ACHN (cell line): ENCODE data around the gene WDFY3.

ENCODE experiments used
- DNase-seq: peaks from one replicate; pipeline ENCODE4 v3.0.0-alpha.2; 2015
- in situ Hi-C: cut with HindIII; loops from 2 replicates; pipeline ENCODE4 v1.10.0; 2017; ENCODE audit warnings: low sequenced_read_pairs, low pct_ligation_motif_present, low pct_unique_long_range_greater_than_20kb

The WDFY3 gene

GRCh38 chr4:84966382-84967242 lies at the start of gene WDFY3:
WDFY3 (minus strand) TSS chr4:84966690; CDS start chr4:84860591, 106,099 bp downstream.
- DNase-seq, result peak; percentile 89
- in situ Hi-C loops, result no loop called here

DNA sequence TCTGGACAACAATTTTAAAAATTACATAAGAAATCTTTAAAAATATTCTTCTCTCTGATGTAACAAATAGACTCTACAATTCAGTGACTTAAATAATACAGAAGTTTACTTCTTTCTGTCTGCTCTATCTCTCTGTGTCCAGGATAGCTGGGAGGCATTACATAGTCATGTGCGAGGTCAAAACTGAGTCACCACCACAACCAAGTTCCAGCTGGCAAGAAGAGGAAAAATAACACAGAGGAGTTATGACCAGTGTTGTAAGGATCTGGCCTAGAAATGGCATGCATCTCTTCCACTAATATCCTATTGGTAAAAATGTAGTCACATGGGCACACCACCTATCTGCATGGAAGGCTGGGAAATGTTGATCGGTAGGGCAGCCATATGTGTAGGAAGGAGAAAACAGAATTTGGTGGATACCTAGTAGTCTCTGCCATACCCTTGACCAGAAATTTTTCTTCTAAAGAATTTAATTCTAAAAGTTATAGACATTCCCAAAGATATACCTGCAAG lies 39.4 kb upstream of the WDFY3 start:
- in situ Hi-C loops, result no loop called here
- DNase-seq, result peak; percentile 58

DNA sequence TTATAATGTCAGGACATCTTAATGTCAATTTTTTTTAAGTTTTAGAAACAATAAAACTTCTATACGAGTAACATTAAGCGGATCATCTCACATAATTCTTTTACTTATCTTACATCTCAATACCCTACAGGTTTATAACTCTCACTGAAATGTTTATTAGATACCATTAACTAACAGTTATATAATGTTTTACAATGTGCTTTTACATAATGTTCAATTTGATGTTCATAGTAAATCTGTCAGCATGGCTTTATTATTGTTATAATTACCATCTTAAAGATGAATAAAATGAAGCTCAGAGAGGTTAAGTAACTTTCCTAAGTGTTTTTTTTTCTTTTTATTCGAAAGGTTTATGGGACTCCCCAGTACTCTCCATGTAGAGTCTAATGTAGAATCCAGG lies 33.9 kb upstream of the WDFY3 start:
- DNase-seq, result no peak
- in situ Hi-C loops, result no loop called here

DNA sequence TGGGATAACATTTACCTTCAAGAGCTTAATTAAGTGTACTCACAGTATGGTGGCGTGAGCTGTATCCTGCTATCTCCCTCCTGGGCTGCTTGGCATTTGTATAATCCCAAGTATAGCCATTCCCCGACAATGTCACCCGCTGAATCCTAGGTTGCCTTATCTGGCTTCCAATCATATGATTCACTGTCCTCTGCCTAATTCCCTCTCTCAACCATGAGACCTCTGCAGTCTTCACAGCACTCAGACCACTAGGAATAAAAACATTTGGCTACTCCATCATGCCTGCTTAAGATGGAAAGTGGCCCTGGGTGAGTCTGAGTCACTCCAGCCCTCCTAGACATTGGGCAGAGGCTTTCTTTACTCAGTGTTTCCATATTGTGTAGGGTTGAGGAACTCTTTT lies 28.9 kb upstream of the WDFY3 start:
- no peak for DNase-seq
- in situ Hi-C loops, result no loop called here

DNA sequence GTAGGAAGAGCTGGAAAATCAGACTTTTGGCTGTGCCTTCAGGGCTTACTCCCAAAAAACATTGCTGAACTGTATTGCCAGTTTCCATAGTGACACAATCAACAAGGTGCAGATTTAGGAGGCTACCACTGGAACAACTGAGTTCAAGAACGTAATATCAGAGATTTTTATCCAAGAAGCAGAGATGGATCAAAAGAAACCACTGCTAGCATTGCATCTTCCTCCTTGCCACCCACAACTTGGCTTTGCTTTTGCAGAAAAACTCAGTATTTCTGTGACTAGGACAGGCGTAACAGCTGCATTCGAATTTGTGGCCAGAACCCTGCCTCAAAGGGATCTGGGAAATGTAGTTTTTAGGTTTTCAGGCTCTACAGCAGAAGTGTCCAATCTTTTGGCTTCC lies 27.8 kb upstream of the WDFY3 start:
- no peak for DNase-seq
- in situ Hi-C loops, result no loop called here

DNA sequence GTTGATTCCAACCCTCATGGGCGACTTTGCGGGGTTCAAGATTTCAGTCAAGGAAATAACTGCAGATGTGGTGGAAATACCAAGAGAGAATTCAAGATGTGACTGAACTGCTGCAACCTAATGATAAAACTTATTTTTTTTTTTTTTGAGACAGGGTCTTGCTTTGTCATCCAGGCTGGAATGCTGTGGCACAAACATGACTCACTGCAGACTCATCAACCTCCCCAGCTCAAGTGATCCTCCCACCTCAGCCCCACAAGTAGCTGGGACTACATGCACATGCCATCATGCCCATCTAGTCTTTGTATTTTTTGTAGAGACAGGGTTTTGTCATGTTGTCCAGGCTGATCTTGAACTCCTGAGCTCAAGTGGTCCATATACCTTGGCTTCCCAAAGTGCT lies 19.5 kb upstream of the WDFY3 start:
- in situ Hi-C loops, result no loop called here
- DNase-seq, result peak; percentile 57

- in situ Hi-C loops, result no loop called here
- no peak for DNase-seq
Observed at GRCh38 chr4:84977396-84977795, 10.9 kb upstream of the WDFY3 start.

- DNase-seq, result no peak
- in situ Hi-C loops, result no loop called here
Observed at GRCh38 chr4:84973856-84974255, 7.4 kb upstream of the WDFY3 start.

DNA sequence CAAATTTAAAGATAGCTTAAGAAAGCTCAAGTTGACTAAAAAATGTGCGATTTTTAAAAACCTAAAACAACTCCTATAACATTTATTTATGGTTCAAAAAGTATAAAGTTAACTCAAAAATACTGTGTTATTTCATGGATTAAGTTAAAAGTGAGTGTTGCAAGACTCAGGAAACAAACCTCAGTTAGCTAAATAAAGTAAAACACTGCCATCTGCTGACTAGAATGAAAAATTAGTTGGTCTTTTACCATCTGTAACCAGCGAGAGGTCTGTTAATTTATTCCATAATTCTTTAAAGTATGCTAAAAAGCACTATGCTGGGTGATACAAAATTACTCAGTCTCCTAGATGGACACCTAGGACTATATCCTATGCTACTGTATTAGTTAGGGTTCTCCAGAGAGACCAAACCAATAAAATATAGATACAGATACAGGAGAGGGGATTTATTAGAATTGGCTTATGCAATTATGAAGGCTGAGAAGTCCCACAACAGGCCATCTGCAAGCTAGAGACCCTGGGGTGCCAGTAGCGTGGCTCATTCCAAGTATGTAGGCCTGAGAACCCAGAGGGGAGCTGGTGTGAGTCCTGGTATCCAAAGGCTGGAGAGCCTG lies 4.9 kb upstream of the WDFY3 start:
- peak; percentile 58 for DNase-seq
- in situ Hi-C loops, result no loop called here

GRCh38 chr4:84968925-84969324 lies 2.4 kb upstream of the WDFY3 start:
- in situ Hi-C loops, result no loop called here
- no peak for DNase-seq

DNA sequence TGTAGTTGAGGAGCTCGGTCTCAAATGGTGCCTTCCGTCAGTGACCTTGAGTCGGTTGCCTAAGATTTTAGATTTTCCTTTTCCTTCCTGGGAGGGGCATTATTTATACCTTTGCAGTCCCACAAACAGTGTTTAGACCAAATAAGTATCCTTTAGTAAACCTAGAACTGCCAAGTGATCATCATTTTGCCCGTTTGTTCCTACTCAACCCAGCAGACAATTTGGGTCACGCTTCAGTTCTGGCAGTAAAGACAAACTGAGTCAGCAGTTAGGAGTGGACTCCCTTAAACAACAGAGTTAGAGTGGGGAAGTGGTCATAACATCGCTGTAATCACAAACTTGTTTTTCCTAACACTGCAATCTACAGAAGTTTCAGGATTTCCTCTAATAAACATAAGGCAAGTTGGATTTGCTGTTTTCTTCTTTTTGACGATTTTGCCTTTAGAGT lies 777 bp upstream of the WDFY3 start:
- no peak for DNase-seq
- in situ Hi-C loops, result no loop called here

DNA sequence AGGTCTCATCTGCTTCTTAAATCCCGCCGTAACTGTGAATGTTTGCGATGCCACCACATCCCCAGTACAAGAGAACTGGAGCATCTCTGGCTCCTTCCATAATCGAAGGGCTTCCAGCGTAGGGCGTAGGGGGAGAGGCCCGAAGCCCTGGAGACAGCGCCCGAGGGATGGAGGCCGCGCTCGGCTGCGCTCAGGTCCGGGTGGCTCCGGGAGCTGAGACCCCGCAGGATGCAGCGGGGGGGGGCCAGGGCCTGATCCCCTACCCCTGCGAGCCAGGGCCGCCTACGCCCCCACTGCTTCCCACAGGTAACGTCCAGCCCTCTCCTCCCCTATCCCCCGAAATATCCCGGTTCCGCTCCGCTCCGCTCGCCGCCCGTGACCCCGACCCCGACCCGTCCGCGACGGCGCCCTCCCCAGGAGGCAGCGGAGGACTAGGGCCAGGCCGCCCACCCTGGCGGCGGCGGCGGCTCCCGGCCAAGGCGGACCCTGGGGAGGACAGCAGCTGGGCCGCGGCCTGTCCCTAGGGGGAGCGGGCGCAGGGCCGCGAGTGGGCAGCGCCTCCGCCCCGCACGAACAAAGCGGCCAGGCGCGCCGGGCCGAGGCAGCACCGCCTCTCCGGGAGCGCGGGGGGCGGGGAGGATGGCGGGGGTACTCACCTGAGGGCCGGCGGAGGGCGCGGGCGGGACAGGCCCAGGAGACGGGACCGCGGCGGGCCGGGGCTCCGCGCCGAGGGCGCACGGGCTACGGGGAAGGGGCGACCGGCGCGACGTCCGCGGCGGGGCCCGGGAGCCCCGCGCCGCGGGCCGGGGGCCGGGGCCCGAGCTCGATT lies 723 bp downstream of the WDFY3 start:
- in situ Hi-C loops, result no loop called here
- DNase-seq, result peak; percentile 43

DNA sequence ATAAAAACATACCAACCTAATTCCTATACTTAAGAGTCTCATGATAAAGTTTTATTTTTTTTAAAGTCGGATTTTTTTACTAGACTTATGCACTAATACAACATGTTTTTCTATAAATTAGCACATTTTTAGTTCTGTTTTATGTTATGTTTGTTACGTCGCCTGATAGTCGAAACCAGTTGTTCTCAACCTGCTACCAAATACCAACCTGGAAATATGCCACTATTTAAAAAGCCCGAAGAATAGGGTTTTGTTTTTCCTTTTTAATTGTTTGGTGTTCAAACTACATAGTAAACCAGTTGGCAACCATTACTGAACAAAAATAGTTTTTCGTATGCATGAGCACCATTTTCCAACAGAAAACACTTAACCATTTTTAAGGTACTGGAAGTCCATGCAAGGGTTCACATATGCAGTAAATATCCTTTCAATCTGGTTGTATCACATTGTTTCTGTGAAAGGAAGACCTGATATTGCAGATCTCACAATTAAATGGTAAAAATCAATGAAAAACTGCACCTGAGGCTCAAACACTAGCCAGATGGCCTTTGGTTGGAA lies 1.4 kb downstream of the WDFY3 start:
- no peak for DNase-seq
- in situ Hi-C loops, result no loop called here

DNA sequence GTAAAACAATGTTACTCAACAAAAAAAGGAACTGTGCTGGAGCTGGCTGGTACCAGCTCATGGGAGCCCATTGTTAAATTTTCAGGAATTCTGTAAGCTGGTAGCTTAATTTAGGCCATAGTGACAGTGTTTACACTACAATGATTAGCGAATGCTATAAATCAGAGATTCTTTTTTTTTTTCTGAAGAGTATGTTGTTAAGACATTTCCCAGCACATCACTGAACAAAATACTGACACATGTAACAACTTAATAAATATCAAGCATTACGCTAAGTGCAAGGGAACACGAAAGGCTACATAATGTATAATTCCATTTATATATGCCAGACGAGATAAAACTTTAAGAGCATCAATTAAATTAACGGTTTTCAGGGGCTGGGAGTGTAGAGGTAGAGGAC lies 4.4 kb downstream of the WDFY3 start:
- no peak for DNase-seq
- in situ Hi-C loops, result no loop called here

GRCh38 chr4:84958434-84958833 lies 8.1 kb downstream of the WDFY3 start:
- DNase-seq, result no peak
- in situ Hi-C loops, result no loop called here

DNA sequence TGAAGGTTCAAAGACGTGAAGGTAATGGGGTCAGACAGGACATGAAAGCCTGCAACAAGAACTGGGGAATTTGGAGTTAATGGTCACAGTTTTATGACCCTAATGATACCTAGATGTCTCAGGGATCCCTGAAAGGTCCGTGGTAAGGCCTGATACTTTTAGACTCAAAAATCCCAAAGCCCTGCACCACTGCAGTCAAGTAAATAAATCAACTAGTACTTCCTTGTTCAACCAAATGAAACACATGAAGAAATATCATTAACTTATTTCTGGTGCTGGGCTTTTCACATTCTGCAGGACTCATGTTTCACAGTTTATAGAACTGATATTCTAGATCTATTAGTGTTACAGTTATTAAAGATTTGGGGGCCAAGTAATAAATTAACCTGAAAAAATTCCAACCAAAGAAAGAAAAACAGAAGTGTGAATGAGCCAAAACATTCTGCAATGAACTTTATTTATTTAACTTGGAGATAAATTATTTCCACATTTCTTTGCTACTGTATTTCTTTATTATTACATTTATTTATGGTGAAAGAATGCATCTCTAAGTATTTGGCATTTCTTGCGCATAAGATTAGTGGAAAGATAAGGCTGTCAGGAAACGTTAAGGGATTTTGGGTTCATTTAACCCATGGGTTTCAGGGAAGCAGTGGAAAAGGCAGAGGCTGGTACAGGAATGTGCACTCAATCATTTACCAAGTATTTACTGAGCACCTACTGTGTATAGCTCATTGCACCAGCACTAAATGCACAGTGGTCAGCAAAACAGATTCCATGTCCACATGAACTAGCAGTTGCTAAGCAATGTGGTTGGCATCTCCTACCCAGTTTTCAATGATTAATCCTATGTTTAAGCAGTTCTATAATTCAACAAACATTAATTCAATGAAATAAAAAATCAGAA lies 8.7 kb downstream of the WDFY3 start:
- peak; percentile 92 for DNase-seq
- in situ Hi-C loops, result no loop called here

- no peak for DNase-seq
- in situ Hi-C loops, result no loop called here
Observed at GRCh38 chr4:84956014-84956413, 10.5 kb downstream of the WDFY3 start.
